GM18505 (cell line): ENCODE measurements around the gene BTN1A1.
"Not testable (repeated sequence)": the region's sequence is repeated elsewhere in the genome, so short reads cannot be mapped to it uniquely, and the experiment has no call there.

Experiments used
- ATAC-seq: cut with Tn5 transposase; IDR thresholded peaks from one replicate; pipeline ENCODE4 v1.9.1; 2021; ENCODE audit not compliant: unreplicated experiment
- POLR2A ChIP-seq: IDR thresholded peaks from 4 replicates; pipeline ENCODE4 v1.6.1; 2011; ENCODE audit warnings: borderline replicate concordance; ENCODE audit not compliant: insufficient read depth, insufficient read length; ENCODE audit errors: extremely low read depth

Gene BTN1A1

DNA sequence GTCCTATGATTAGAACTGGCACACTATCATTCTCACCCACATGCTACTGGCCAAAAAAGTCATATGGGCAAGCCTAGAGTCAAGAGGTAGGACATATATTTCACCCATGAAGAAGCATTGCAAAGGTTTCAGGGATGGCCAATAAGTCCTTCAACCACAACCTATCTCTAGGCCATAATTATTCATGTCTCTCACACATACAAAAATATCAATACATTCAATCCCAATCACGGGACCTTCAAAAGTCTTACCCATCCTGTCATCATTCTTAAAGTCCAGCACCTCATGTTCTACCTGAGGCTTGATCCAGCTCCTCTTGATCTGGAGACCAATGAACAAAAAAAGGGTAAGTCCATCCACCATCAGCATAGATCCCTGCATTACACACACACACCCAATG is 12.6 kb upstream of the BTN1A1 start:
- TF ChIP-seq POLR2A, result no peak

DNA sequence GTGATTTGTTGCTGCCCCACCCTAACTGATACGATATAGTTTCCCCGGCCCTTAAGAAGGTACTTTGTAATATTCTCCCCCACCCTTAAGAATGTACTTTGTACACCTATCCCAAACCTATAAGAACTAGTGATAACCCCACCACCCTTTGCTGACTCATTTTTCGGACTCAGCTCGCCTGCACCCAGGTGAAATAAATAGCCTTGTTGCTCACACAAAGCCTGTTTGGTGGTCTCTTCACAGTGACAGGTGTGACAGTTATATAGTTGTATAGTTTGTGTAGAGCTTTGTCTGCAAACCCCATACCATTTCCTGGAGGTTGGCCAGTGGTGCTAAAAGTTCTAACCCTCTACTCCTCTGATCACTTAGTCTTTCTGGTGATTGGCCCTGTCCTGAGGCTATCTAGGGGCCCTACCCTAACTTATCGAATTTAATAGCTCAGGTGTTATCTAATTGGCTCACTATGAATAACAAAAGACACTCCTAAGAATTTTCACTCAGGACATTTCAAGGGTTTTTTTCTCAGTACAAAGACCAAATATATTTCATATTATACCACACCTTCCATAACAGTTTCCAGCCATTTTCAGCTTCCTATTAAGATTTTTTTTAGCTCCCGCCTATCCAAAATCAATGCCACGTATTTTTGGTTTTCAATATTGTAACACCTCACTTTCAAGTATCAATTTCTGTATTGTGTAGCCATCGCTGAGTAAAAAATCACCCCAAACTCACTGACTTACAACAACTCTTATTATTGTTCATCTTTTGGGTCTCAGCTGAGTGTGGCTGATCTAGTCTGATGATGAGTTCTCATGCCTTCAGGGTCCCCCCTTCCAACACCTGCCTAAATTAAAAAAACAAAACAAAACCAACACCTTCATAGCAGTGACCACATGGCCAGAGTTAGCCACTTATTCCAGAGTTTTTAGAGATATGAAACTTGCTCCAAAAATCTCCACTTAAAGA is 9.8 kb upstream of the BTN1A1 start:
- TF ChIP-seq POLR2A, result no peak
- no peak for ATAC-seq

More for the DNA sequence above, 12.6 kb upstream of the BTN1A1 start:
- no peak for ATAC-seq

DNA sequence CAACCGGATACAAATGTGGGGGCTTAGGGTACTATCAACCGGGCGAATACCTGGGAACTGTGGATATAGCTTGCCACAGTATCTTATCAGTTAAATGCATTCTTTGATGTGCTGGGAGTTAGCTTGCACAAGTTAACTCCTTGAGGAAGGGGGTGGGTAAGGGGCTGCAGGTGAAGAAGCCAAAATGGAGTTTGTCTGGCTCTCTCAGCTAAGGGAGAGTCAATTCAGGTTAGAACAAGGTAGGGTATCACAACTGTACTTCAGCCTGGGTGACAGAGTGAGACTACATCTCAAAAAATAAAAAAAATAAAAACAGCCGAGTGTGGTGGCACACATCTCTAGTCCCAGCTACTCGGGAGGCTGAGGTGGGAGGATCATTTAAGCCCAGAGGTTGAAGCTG is 8.5 kb upstream of the BTN1A1 start:
- no peak for TF ChIP-seq POLR2A
- no peak for ATAC-seq

DNA sequence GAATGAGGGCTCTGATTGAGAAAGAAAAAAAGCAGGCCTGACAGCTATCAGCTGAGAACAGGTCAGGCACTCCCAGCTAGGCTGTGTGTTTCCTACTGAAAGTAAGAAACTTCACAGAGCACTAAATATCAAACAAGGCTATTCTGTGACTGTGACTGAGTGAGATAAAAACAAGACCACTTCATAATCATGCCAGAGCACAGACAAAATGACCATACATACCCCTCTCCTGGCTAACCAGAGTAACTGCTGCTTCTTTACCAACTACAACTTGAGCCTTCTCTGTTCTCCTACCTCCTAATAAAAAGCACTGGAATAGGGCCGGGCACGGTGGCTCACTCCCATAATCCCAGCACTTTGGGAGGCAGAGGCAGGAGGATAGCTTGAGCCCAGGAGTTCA is 6.8 kb upstream of the BTN1A1 start:
- ATAC-seq, result no peak
- no peak for TF ChIP-seq POLR2A

DNA sequence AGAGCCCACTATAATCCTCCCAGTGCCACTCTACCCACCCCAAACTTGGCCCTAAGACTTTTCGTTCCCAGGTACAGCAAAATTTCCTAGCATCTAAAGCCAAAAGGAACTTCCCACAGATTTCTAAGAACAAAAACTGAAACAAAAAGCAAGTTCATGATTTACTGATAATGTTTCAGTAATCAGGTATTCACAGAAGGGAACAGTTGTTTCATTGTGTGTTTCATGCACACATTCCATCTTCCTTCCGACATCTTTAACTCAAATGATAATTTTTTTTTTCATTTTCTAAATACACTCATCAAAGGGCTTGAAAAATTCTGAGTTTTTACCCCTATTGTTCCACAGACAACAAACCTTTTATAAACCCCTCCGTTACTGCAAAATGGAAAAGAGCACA is 6.0 kb upstream of the BTN1A1 start:
- TF ChIP-seq POLR2A, result no peak
- ATAC-seq, result no peak

DNA sequence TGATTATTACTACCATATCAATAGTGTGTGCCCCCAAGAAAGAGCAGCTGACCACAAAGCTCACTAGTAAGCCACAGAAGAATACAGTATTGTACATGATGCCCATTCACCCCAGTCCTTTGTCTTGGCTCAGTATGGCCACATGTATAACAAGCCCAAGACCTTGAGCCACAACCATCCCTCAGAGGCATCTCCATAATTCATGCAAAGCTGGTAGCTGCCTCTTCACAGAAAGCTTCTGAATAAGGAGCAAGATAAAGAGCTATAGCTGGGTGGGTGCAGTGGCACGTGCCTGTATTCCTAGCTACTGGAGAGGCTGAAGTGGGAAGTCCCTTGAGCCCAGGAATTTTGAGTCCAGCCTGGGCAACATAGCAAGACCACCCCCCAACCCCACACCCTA is 4.8 kb upstream of the BTN1A1 start:
- no peak for TF ChIP-seq POLR2A
- ATAC-seq, result no peak

DNA sequence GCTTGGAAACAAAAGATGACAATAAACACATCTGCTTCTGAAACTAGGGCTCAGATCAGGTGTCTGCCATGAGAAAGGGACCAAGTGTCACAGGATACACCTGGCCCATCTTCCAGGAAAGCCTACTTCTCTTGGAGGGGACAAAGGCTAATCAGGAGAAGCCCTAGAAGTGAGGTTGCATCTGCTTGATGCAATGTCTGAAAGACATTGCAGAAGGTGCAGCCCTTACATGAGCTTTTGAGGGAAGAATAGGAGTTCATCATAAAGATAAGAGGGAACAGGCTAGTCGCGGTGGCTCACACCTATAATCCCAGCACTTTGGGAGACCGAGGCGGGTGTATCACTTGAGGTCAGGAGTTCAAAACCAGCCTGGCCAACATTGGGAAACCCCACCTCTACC is 2.5 kb upstream of the BTN1A1 start:
- ATAC-seq, result no peak
- no peak for TF ChIP-seq POLR2A

DNA sequence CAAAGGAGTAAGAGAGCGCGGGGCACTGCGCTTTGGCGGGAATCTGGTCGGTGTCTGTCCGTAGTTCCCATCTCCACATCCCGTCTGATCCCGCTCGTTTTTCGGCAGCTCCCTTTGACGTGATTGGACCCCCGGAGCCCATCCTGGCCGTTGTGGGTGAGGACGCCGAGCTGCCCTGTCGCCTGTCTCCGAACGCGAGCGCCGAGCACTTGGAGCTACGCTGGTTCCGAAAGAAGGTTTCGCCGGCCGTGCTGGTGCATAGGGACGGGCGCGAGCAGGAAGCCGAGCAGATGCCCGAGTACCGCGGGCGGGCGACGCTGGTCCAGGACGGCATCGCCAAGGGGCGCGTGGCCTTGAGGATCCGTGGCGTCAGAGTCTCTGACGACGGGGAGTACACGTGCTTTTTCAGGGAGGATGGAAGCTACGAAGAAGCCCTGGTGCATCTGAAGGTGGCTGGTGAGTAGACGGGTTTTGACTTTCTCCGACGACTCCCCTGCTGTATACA is 1.4 kb downstream of the BTN1A1 start:
- ATAC-seq, result no peak
- TF ChIP-seq POLR2A, result no peak

DNA sequence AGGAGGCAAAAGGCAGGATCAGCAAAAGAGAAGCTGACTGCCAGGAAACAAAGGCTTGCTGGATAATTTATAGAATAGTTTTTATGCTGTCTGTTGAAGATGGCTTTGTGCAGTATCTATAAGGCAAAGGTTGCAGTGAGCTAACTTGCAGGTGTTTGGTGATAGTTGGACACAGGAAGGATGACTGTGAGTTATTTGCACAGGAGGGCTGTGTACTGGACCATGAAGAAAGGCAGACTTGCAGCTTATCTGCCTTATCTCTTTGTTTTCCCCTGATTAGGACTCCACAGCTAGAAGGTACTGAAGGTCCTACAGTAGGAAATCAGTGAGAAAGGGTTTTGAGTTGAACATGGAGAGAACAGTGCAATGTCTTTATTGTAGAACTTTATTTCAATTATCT is 2.1 kb downstream of the BTN1A1 start:
- ATAC-seq, result peak; percentile 56
- TF ChIP-seq POLR2A, result no peak

DNA sequence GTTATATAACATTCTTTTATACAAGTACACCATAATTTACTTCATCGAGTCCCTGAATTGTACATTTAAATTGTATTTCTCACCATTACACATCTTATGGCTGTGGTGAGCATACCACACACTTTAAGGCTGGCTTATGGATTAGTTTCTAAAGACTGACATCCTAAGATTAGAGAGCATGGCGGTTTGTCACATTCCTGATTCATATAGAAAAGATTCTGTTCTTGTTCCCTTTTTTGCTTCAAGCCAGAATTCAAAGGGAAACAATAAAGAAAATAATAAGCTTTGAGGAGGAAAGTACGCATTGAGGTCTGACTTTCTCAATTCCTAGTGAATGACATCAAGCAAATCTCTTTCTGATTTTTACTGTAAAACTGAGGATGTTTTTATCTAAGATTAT is 2.5 kb downstream of the BTN1A1 start:
- no peak for ATAC-seq
- no peak for TF ChIP-seq POLR2A

DNA sequence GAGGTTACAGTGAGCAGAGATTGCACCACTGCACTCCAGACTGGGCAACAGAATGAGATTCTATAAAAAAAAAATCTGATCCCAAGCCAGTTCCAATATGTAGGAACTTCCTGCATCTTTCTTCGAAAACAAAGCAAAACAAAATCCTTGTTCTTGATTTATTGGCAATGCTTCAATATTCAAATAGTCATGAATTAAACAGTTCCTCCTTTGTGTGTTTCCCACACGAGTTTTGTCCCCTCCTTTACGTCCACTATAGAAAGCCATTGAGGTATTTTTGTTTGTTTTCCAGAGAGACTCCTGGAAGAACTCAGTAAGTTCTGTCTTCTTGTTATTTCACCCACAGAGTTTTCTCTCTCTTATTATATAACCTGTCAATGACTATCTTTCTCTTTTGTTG is 7.6 kb downstream of the BTN1A1 start:
- no peak for TF ChIP-seq POLR2A
- no peak for ATAC-seq

DNA sequence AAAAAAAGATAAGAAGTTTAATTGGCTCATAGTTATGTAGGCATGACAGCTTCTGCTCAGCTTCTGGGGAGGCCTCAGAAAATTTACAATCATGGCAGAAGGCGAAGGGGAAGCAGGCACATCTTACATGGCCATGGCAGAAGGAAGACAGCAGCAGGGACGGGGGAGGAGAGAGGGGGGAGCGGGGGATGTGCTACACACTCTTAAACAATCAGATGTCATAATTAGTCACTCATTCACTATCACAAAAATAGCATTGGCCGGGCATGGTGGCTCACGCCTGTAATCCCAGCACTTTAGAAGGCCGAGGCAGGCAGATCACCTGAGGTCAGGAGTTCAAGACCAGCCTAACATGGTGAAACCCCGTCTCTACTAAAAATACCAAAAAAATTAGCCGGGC is 10.9 kb downstream of the BTN1A1 start:
- not testable (repeated sequence) for ATAC-seq

DNA sequence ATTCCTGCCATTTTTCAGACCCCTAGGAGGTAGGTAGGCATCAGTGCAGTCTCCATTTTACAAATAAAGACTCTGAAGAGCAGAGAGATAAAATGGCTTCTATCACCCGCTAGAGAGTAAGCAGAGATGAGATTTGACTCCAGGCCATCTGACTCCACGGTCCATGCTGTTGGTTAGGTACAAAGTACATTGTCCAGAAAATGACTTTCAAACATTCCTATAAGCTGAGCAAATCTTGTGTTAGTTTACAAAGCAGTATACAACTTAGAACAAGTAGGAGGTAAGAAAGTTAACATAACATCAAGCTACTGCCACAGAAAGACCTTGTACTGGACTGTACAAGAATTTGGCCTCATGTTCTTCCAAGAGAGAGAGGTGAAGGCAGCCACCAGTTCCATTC is 14.9 kb downstream of the BTN1A1 start:
- no peak for TF ChIP-seq POLR2A
- no peak for ATAC-seq
